Measurements from ENCODE around the gene RNU6-7. TPM values are rescaled to one million over a fixed set of nuclear protein-coding genes. Genes with fewer than 3 reads are reported as not detected.

RNU6-7 gene
- total and polyA plus RNA-seq, 10 of the 15 experiments (the other 5 are each of a cell fraction or from before 2014, with no cell fraction given), result not detected

- Histone ChIP-seq H3K9me3 (replicated peaks; ENCODE audit: control insufficient read depth, insufficient read depth, low read length) (no peaks in the 10 kb centered on the region), H3K27ac (ENCODE audit: control insufficient read depth, insufficient read depth) (no peak overlapping the region), H3K4me1 (ENCODE audit: control insufficient read depth, insufficient read depth, low read length) (peaks cover 16% of the 10 kb centered on the region), H3K4me2 (ENCODE audit: control insufficient read depth, insufficient read depth) (no peak overlapping the region), H4K20me1 (ENCODE audit: control insufficient read depth, insufficient read depth) (no peaks in the 10 kb centered on the region), H3K4me3 (no peak overlapping the region), H2AFZ (ENCODE audit: control insufficient read depth, low read depth, low read length) (no peak overlapping the region), H3K27me3 (replicated peaks in 1 of 2; ENCODE audit: control insufficient read depth in 2 of 2, insufficient read depth in 2 of 2, low read length in 1 of 2) (no peaks in the 10 kb centered on the region), H3K36me3 (ENCODE audit: control insufficient read depth in 2 of 2, insufficient read depth in 2 of 2, low read length in 1 of 2) (no peaks in the 10 kb centered on the region), H3K9ac (ENCODE audit: control insufficient read depth, insufficient read depth, low read length) (no peak overlapping the region), H3K79me2 (ENCODE audit: control insufficient read depth, insufficient read depth, low read length) (no peaks in the 10 kb centered on the region)
- WGBS (ENCODE audit: insufficient coverage, insufficient replicate concordance, low lambda C conversion rate, missing lambda C conversion rate), result 3% methylated on average over 1 of the region's 1 CpG
- ChIA-PET SMC1A (ENCODE audit: uncharacterized antibody, unreplicated experiment) (interaction anchor here (0.7 to 3.3 kb wide), 13 partner anchors 10 to 124 kb away, joined by 3 to 22 read pairs (median 4); no protein-coding TSS in a partner anchor), POLR2A (no interaction called here), RAD21 (ENCODE audit: unreplicated experiment) (interaction anchor here (1.5 to 3.3 kb wide), 3 partner anchors 61 to 263 kb away, joined by 4 to 13 read pairs (median 12); no protein-coding TSS in a partner anchor), CTCF (interaction anchor here (0.9 to 2.6 kb wide), 7 partner anchors 8 to 88 kb away, joined by 3 to 15 read pairs (median 3); no protein-coding TSS in a partner anchor)
- no peak for FAIRE-seq
- DNase-seq (ENCODE audit: low read depth, low spot score), result no peak
- ATAC-seq, result peak; percentile 66
- intact Hi-C loops (cut with micrococcal nuclease; ENCODE audit: unreplicated experiment) (no loop called here), in situ Hi-C loops (cut with MboI) (no loop called here)
- BruUV-seq (replicated peaks), result no TSS peak
- TF ChIP-seq JUNB (IDR thresholded peaks at IDR 0.05), result 0 out of 2 replicates have a peak, but pooled peaks have one; percentile 10
- TF ChIP-seq MEF2B (IDR thresholded peaks at IDR 0.05; ENCODE audit: partially characterized antibody, poor library complexity, severe bottlenecking), result peak; percentile 9
- TF ChIP-seq EED (IDR thresholded peaks at IDR 0.05; ENCODE audit: low read depth), result no peak
- 0 out of 4 replicates have a peak, but pooled peaks of 1 of the 2 experiments have one; percentile 9 for TF ChIP-seq EP300 (IDR thresholded peaks at IDR 0.05; ENCODE audit: borderline replicate concordance in 1 of 2, control insufficient read depth in 1 of 2, low read depth in 2 of 2, low read length in 2 of 2)
- TF ChIP-seq TCF7 (IDR thresholded peaks at IDR 0.05; ENCODE audit: borderline replicate concordance), result no peak
- TF ChIP-seq BCL11A (IDR thresholded peaks at IDR 0.05; ENCODE audit: low read depth, low read length), result peak; percentile 63; the same call in 1 of the 2 replicates
- no peak for TF ChIP-seq ATF2 (IDR thresholded peaks at IDR 0.05; ENCODE audit: low read length)
- TF ChIP-seq ELK1 (IDR thresholded peaks at IDR 0.05; ENCODE audit: low read depth, low read length), result no peak
- no peak for TF ChIP-seq CEBPB (IDR thresholded peaks at IDR 0.05; ENCODE audit: borderline replicate concordance in 1 of 2, low read depth in 2 of 2, low read length in 2 of 2)
- TF ChIP-seq ZNF24 (IDR thresholded peaks at IDR 0.05), result 0 out of 2 replicates have a peak, but pooled peaks have one; percentile 61
- no peak for TF ChIP-seq ZNF217 (IDR thresholded peaks at IDR 0.05)
- TF ChIP-seq, protein P1, sequence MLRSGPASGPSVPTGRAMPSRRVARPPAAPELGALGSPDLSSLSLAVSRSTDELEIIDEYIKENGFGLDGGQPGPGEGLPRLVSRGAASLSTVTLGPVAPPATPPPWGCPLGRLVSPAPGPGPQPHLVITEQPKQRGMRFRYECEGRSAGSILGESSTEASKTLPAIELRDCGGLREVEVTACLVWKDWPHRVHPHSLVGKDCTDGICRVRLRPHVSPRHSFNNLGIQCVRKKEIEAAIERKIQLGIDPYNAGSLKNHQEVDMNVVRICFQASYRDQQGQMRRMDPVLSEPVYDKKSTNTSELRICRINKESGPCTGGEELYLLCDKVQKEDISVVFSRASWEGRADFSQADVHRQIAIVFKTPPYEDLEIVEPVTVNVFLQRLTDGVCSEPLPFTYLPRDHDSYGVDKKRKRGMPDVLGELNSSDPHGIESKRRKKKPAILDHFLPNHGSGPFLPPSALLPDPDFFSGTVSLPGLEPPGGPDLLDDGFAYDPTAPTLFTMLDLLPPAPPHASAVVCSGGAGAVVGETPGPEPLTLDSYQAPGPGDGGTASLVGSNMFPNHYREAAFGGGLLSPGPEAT (IDR thresholded peaks at IDR 0.05; ENCODE audit: low read depth), result peak; percentile 64
- TF ChIP-seq, protein P2, sequence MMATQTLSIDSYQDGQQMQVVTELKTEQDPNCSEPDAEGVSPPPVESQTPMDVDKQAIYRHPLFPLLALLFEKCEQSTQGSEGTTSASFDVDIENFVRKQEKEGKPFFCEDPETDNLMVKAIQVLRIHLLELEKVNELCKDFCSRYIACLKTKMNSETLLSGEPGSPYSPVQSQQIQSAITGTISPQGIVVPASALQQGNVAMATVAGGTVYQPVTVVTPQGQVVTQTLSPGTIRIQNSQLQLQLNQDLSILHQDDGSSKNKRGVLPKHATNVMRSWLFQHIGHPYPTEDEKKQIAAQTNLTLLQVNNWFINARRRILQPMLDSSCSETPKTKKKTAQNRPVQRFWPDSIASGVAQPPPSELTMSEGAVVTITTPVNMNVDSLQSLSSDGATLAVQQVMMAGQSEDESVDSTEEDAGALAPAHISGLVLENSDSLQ (IDR thresholded peaks at IDR 0.05), result peak; percentile 55
- 0 out of 2 replicates have a peak, but pooled peaks have one; percentile 17 for TF ChIP-seq TCF12 (IDR thresholded peaks at IDR 0.05; ENCODE audit: low read depth, low read length)
- TF ChIP-seq IKZF1 (conservative IDR thresholded peaks at IDR 0.05), result peak; percentile 72
- peak in 1 of 2 experiments; percentile 46; a peak in 1 of 4 replicates for TF ChIP-seq BHLHE40 (IDR thresholded peaks at IDR 0.05; ENCODE audit: borderline replicate concordance in 1 of 2, low read depth in 2 of 2, low read length in 1 of 2)
- 0 out of 2 replicates have a peak, but pooled peaks have one; percentile 50 for TF ChIP-seq DPF2 (IDR thresholded peaks at IDR 0.05)
- no peak for TF ChIP-seq TBL1XR1 (IDR thresholded peaks at IDR 0.05; ENCODE audit: low read depth, low read length)
- peak; percentile 91; the same call in 1 of the 2 replicates for TF ChIP-seq MTA2 (IDR thresholded peaks at IDR 0.05; ENCODE audit: low read depth)
- TF ChIP-seq RUNX3 (IDR thresholded peaks at IDR 0.05; ENCODE audit: low read length), result peak; percentile 73
- TF ChIP-seq NR2F1 (conservative IDR thresholded peaks at IDR 0.05), result 0 out of 2 replicates have a peak, but pooled peaks have one; percentile 30
These were observed 3.9 kb upstream of the RNU6-7 start for GRCh38 chr14:32197919-32198318.

All from GM12878 (cell line).